GM12875 (cell line): ENCODE results near the gene CNTN4.

ENCODE experiments used
- H3K4me3 ChIP-seq: one replicate; pipeline ENCODE4 v1.5.1; 2011; ENCODE audit warnings: low read depth, low read length, control low read depth
- TF ChIP-seq, protein P1 (sequence below): IDR thresholded peaks from 2 replicates; pipeline ENCODE4 v1.5.1; 2011; ENCODE audit warnings: low read depth, mild to moderate bottlenecking, control low read depth, inconsistent platforms, low read length, moderate library complexity, borderline replicate concordance; ENCODE audit not compliant: insufficient read depth

Gene CNTN4

DNA sequence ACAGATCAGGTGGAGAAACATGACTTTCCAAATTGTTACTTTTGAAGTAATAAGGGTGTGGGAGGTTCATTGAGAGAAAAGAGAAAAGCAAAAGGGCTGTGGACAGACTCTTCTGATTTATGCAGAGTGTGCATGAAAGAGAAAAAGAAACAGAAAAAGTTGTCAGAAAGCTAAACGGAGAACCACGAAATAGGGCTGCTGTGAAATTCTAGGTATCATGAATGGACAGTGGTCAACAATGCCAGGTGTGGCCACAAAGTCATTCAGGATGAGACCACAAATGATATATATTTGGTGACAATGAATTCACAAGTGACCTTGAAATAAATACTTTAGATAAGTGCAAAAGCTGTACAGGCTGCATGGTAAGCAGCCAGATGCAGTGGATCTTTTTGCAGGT is 841.4 kb downstream of the CNTN4 start:
- TF ChIP-seq, protein P1, sequence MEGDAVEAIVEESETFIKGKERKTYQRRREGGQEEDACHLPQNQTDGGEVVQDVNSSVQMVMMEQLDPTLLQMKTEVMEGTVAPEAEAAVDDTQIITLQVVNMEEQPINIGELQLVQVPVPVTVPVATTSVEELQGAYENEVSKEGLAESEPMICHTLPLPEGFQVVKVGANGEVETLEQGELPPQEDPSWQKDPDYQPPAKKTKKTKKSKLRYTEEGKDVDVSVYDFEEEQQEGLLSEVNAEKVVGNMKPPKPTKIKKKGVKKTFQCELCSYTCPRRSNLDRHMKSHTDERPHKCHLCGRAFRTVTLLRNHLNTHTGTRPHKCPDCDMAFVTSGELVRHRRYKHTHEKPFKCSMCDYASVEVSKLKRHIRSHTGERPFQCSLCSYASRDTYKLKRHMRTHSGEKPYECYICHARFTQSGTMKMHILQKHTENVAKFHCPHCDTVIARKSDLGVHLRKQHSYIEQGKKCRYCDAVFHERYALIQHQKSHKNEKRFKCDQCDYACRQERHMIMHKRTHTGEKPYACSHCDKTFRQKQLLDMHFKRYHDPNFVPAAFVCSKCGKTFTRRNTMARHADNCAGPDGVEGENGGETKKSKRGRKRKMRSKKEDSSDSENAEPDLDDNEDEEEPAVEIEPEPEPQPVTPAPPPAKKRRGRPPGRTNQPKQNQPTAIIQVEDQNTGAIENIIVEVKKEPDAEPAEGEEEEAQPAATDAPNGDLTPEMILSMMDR = no peak
- no peak overlapping the region for H3K4me3 ChIP-seq

DNA sequence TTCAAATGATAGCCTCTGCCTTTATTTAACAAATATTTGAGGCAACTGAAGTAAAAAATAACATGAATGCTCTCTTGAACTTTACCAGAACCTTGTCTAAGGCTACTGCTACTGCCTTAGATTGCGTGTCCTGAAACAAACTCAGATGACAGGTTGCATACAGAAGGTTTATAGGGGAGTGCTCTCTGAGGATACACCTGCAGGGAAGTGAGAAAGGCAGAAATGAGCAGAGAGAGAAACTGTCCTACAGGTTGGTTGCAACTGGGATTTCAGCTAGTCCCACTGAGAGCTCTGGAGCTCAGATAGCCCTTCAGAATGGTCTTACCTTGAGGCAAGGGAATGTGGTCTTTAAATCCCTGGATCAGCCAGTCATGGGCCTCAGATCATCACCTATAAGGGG is 846.0 kb downstream of the CNTN4 start:
- no peak overlapping the region for H3K4me3 ChIP-seq
- TF ChIP-seq, protein P1 = no peak

GRCh38 chr3:2945121-2945520 is 846.5 kb downstream of the CNTN4 start:
- TF ChIP-seq, protein P1 = no peak
- H3K4me3 ChIP-seq = no peak overlapping the region

GRCh38 chr3:2947536-2947935 is 848.9 kb downstream of the CNTN4 start:
- no peak overlapping the region for H3K4me3 ChIP-seq
- TF ChIP-seq, protein P1 = no peak

GRCh38 chr3:2948882-2949281 is 850.2 kb downstream of the CNTN4 start:
- TF ChIP-seq, protein P1 = no peak
- no peak overlapping the region for H3K4me3 ChIP-seq

GRCh38 chr3:2950159-2950558 is 851.5 kb downstream of the CNTN4 start:
- no peak overlapping the region for H3K4me3 ChIP-seq
- TF ChIP-seq, protein P1 = no peak

GRCh38 chr3:2957115-2957514 is 858.4 kb downstream of the CNTN4 start:
- TF ChIP-seq, protein P1 = no peak

More at GRCh38 chr3:2957115-2957514, 858.4 kb downstream of the CNTN4 start:
- H3K4me3 ChIP-seq = no peak overlapping the region
